DMS153 (cell line): ENCODE data around the gene DUSP22.

ENCODE experiments used
- DNase-seq: peaks from one replicate; lab custom pipeline; 2025; lab: John Stamatoyannopoulos, UW

Gene DUSP22

GRCh38 chr6:296151-297122, 4.2 kb downstream of the DUSP22 start:
- no peak for DNase-seq

GRCh38 chr6:297571-298232, 5.4 kb downstream of the DUSP22 start:
- no peak for DNase-seq

- DNase-seq: no peak
Measured at GRCh38 chr6:298233-299103, 6.2 kb downstream of the DUSP22 start.

- DNase-seq: no peak
Measured at GRCh38 chr6:299104-299980, 7.1 kb downstream of the DUSP22 start.

GRCh38 chr6:300026-300425, 7.7 kb downstream of the DUSP22 start:
- DNase-seq: no peak

GRCh38 chr6:300494-301198, 8.4 kb downstream of the DUSP22 start:
- no peak for DNase-seq

GRCh38 chr6:301526-301925, 9.2 kb downstream of the DUSP22 start:
- DNase-seq: no peak

GRCh38 chr6:301929-302705, 9.8 kb downstream of the DUSP22 start:
- DNase-seq: no peak

GRCh38 chr6:302760-303159, 10.5 kb downstream of the DUSP22 start:
- no peak for DNase-seq

- no peak for DNase-seq
Measured at GRCh38 chr6:303263-303662, 11.0 kb downstream of the DUSP22 start.

GRCh38 chr6:303948-304558, 11.8 kb downstream of the DUSP22 start:
- no peak for DNase-seq

- DNase-seq: no peak
Measured at GRCh38 chr6:304833-305370, 12.6 kb downstream of the DUSP22 start.

GRCh38 chr6:305371-306206, 13.3 kb downstream of the DUSP22 start:
- DNase-seq: no peak

GRCh38 chr6:306641-307061, 14.4 kb downstream of the DUSP22 start:
- no peak for DNase-seq

GRCh38 chr6:307065-307814, 15.0 kb downstream of the DUSP22 start:
- no peak for DNase-seq

GRCh38 chr6:307874-308273, 15.6 kb downstream of the DUSP22 start:
- DNase-seq: no peak

- no peak for DNase-seq
Measured at GRCh38 chr6:308307-308706, 16.0 kb downstream of the DUSP22 start.
